ENCODE data around the gene COA7.

Gene COA7

GRCh38 chr1:52663716-52664115 lies 34.4 kb downstream of the COA7 start:
- Histone ChIP-seq H3K9me3 (replicated peaks; ENCODE audit: insufficient read depth, low read length) (no peaks in the 10 kb centered on the region), H3K9ac (ENCODE audit: low read length) (no peak overlapping the region), H3K4me1 (ENCODE audit: low read length) (no peaks in the 10 kb centered on the region), H3K36me3 (replicated peaks; ENCODE audit: insufficient read depth, low read length) (no peaks in the 10 kb centered on the region), H3K9me2 (replicated peaks; ENCODE audit: insufficient read depth, low read length) (no peaks in the 10 kb centered on the region), H3F3A (ENCODE audit: insufficient read depth, low read length) (no peaks in the 10 kb centered on the region), H2AFZ (ENCODE audit: low read length) (no peak overlapping the region), H4K20me1 (ENCODE audit: insufficient read depth, low read length) (no peaks in the 10 kb centered on the region), H3K79me2 (ENCODE audit: low read length) (no peaks in the 10 kb centered on the region), H3K27ac (ENCODE audit: low read length) (no peak overlapping the region), H3K4me3 (ENCODE audit: low read length) (no peak overlapping the region), H3K4me2 (ENCODE audit: low read depth, low read length) (no peak overlapping the region), H3K27me3 (replicated peaks; ENCODE audit: insufficient read depth, low read length) (no peaks in the 10 kb centered on the region)
- DNase-seq, result no peak
- TF ChIP-seq EZH2 (optimal IDR thresholded peaks at IDR 0.05; ENCODE audit: low read depth, low read length) (no peak), CTCF (IDR thresholded peaks at IDR 0.05; ENCODE audit: low read length) (no peak), EZH2phosphoT487 (IDR thresholded peaks at IDR 0.05; ENCODE audit: low read length) (no peak)

- no peak for TF ChIP-seq CTCF (IDR thresholded peaks at IDR 0.05; ENCODE audit: low read length)
- no peak for TF ChIP-seq EZH2phosphoT487 (IDR thresholded peaks at IDR 0.05; ENCODE audit: low read length)
- no peak for TF ChIP-seq EZH2 (optimal IDR thresholded peaks at IDR 0.05; ENCODE audit: low read depth, low read length)
- Histone ChIP-seq H4K20me1 (ENCODE audit: insufficient read depth, low read length) (no peaks in the 10 kb centered on the region), H3K9me3 (replicated peaks; ENCODE audit: insufficient read depth, low read length) (no peaks in the 10 kb centered on the region), H3K36me3 (replicated peaks; ENCODE audit: insufficient read depth, low read length) (no peaks in the 10 kb centered on the region), H3K79me2 (ENCODE audit: low read length) (no peaks in the 10 kb centered on the region), H3K9me2 (replicated peaks; ENCODE audit: insufficient read depth, low read length) (no peaks in the 10 kb centered on the region), H3F3A (ENCODE audit: insufficient read depth, low read length) (no peaks in the 10 kb centered on the region), H3K27me3 (replicated peaks; ENCODE audit: insufficient read depth, low read length) (no peaks in the 10 kb centered on the region), H3K4me1 (ENCODE audit: low read length) (no peaks in the 10 kb centered on the region), H3K27ac (ENCODE audit: low read length) (no peak overlapping the region), H3K9ac (ENCODE audit: low read length) (no peak overlapping the region), H2AFZ (ENCODE audit: low read length) (no peak overlapping the region), H3K4me3 (ENCODE audit: low read length) (no peak overlapping the region), H3K4me2 (ENCODE audit: low read depth, low read length) (no peak overlapping the region)
- no peak for DNase-seq
These were observed 35.4 kb downstream of the COA7 start for GRCh38 chr1:52662645-52663313.

GRCh38 chr1:52660807-52661206 lies 37.3 kb downstream of the COA7 start:
- H3K36me3 ChIP-seq (replicated peaks; ENCODE audit: insufficient read depth, low read length), result no peaks in the 10 kb centered on the region

More at GRCh38 chr1:52660807-52661206, 37.3 kb downstream of the COA7 start:
- TF ChIP-seq CTCF (IDR thresholded peaks at IDR 0.05; ENCODE audit: low read length) (no peak), EZH2 (optimal IDR thresholded peaks at IDR 0.05; ENCODE audit: low read depth, low read length) (no peak), EZH2phosphoT487 (IDR thresholded peaks at IDR 0.05; ENCODE audit: low read length) (no peak)
- Histone ChIP-seq H3K9me3 (replicated peaks; ENCODE audit: insufficient read depth, low read length) (no peaks in the 10 kb centered on the region), H3K9ac (ENCODE audit: low read length) (no peak overlapping the region), H3K27me3 (replicated peaks; ENCODE audit: insufficient read depth, low read length) (no peaks in the 10 kb centered on the region), H3K4me3 (ENCODE audit: low read length) (no peak overlapping the region), H3K9me2 (replicated peaks; ENCODE audit: insufficient read depth, low read length) (no peaks in the 10 kb centered on the region), H2AFZ (ENCODE audit: low read length) (no peak overlapping the region), H3K79me2 (ENCODE audit: low read length) (no peaks in the 10 kb centered on the region), H3K4me1 (ENCODE audit: low read length) (no peaks in the 10 kb centered on the region), H4K20me1 (ENCODE audit: insufficient read depth, low read length) (no peaks in the 10 kb centered on the region), H3K27ac (ENCODE audit: low read length) (no peak overlapping the region), H3F3A (ENCODE audit: insufficient read depth, low read length) (no peaks in the 10 kb centered on the region), H3K4me2 (ENCODE audit: low read depth, low read length) (no peak overlapping the region)
- DNase-seq, result no peak

Measured in MM.1S (cell line).